CD14-positive monocyte (primary cell): ENCODE data around the gene IRAG1. TPM values are rescaled to one million over a fixed set of nuclear protein-coding genes. Genes with fewer than 3 reads are reported as not detected.

ENCODE experiments used
- DNase-seq, 3 donors: peaks; one replicate each; pipeline ENCODE4 v3.0.0-alpha.2; 2011 to 2022
- H2AFZ ChIP-seq: 2 replicates; pipeline ENCODE4 v1.6.0; 2012; ENCODE audit warnings: mild to moderate bottlenecking, low read depth, low read length, inconsistent platforms; ENCODE audit not compliant: insufficient read depth, poor library complexity, severe bottlenecking
- H3K27ac ChIP-seq, 2 donors: 1 replicate in 1 of 2; 2 replicates in 1 of 2; pipeline ENCODE4 v1.5.1; 2012 to 2013; ENCODE audit warnings: low read length in 2 of 2, control low read depth in 1 of 2, inconsistent platforms in 1 of 2, low read depth in 1 of 2, mild to moderate bottlenecking in 1 of 2
- H3K27me3 ChIP-seq, 2 donors: one replicate each; pipeline versions ENCODE4 v1.6.0 to v1.6.1; 2011 to 2013; ENCODE audit warnings: low read length in 2 of 2; ENCODE audit not compliant: control insufficient read depth in 2 of 2, insufficient read depth in 2 of 2
- H3K36me3 ChIP-seq, 2 donors: replicated peaks in 1 of 2; 1 replicate in 1 of 2; 2 replicates in 1 of 2; pipeline versions ENCODE4 v1.5.1 to v1.6.1; 2012 to 2013; ENCODE audit warnings: low read length in 2 of 2, control low read depth in 1 of 2, inconsistent platforms in 1 of 2, mild to moderate bottlenecking in 1 of 2; ENCODE audit not compliant: insufficient read depth in 2 of 2, control insufficient read depth in 1 of 2
- H3K4me1 ChIP-seq, 2 donors: 1 replicate in 1 of 2; 2 replicates in 1 of 2; pipeline versions ENCODE4 v1.5.1 to v1.6.1; 2012 to 2013; ENCODE audit warnings: low read length in 2 of 2, control low read depth in 1 of 2, inconsistent platforms in 1 of 2, mild to moderate bottlenecking in 1 of 2, moderate library complexity in 1 of 2; ENCODE audit not compliant: insufficient read depth in 2 of 2, control insufficient read depth in 1 of 2
- H3K4me2 ChIP-seq: replicated peaks from 2 replicates; pipeline ENCODE3; 2012; ENCODE audit warnings: low read length, moderate library complexity, mild to moderate bottlenecking; ENCODE audit not compliant: poor library complexity, severe bottlenecking; ENCODE audit errors: extremely low read depth
- H3K4me3 ChIP-seq, 3 experiments: fragments of 200-600 bp in 1 of 3; sonication (generic) in 1 of 3; replicated peaks in 1 of 3; 1 replicate in 2 of 3; 2 replicates in 1 of 3; pipeline ENCODE4 v1.5.1; 2011 to 2013; ENCODE audit warnings: low read length in 3 of 3, mild to moderate bottlenecking in 3 of 3, control low read depth in 2 of 3, low read depth in 2 of 3, inconsistent platforms in 1 of 3, moderate library complexity in 1 of 3
- H3K79me2 ChIP-seq: 2 replicates; pipeline ENCODE4 v1.6.0; 2012; ENCODE audit warnings: mild to moderate bottlenecking, control low read depth, inconsistent platforms, low read length, moderate library complexity; ENCODE audit not compliant: insufficient read depth
- H3K9ac ChIP-seq: 2 replicates; pipeline ENCODE4 v1.6.0; 2017; ENCODE audit warnings: low read length, mild to moderate bottlenecking; ENCODE audit not compliant: insufficient read depth, poor library complexity, severe bottlenecking
- H3K9me3 ChIP-seq, 2 donors: replicated peaks in 1 of 2; 1 replicate in 1 of 2; 2 replicates in 1 of 2; pipeline versions ENCODE4 v1.5.1 to v1.6.1; 2012 to 2013; ENCODE audit warnings: low read length in 2 of 2, control low read depth in 1 of 2; ENCODE audit not compliant: control insufficient read depth in 1 of 2, insufficient read depth in 1 of 2
- H4K20me1 ChIP-seq: 2 replicates; pipeline ENCODE4 v1.6.0; 2012; ENCODE audit warnings: mild to moderate bottlenecking, low read length, control low read depth, moderate library complexity; ENCODE audit not compliant: insufficient read depth
- H3K27ac Mint-ChIP-seq, 7 donors: one replicate each; pipeline ENCODE4 v1.8.0; 2020; ENCODE audit warnings: mild to moderate bottlenecking in 7 of 7, mixed read lengths in 7 of 7, moderate library complexity in 6 of 7, inconsistent platforms in 2 of 7
- H3K27me3 Mint-ChIP-seq, 3 donors: one replicate each; pipeline ENCODE4 v1.8.0; 2021 to 2022; ENCODE audit warnings: low read depth in 3 of 3, mild to moderate bottlenecking in 3 of 3, mixed read lengths in 3 of 3, moderate library complexity in 3 of 3, inconsistent platforms in 1 of 3
- H3K36me3 Mint-ChIP-seq, 2 donors: one replicate each; pipeline ENCODE4 v1.8.0; 2020; ENCODE audit warnings: mixed read lengths in 2 of 2, inconsistent platforms in 1 of 2, mild to moderate bottlenecking in 1 of 2
- H3K4me1 Mint-ChIP-seq: one replicate; pipeline ENCODE4 v1.8.0; 2020; ENCODE audit warnings: mild to moderate bottlenecking, mixed read lengths
- H3K4me3 Mint-ChIP-seq, 2 donors: one replicate each; pipeline ENCODE4 v1.8.0; 2020; ENCODE audit warnings: mild to moderate bottlenecking in 2 of 2, mixed read lengths in 2 of 2, moderate library complexity in 1 of 2
- H3K9me3 Mint-ChIP-seq, 7 donors: one replicate each; pipeline ENCODE4 v1.8.0; 2020 to 2022; ENCODE audit warnings: mixed read lengths in 7 of 7, mild to moderate bottlenecking in 6 of 7, moderate library complexity in 6 of 7, inconsistent platforms in 2 of 7
- CTCF ChIP-seq: fragments of 200-600 bp; IDR thresholded peaks from one replicate; pipeline ENCODE4 v1.8.0; 2022; ENCODE audit warnings: antibody characterized with exemption, mild to moderate bottlenecking
- WGBS: methylation state at CpG from one replicate; pipeline ENCODE4 v1.1.5; 2013; ENCODE audit warnings: missing lambda C conversion rate; ENCODE audit not compliant: insufficient coverage; 5-methylcytosine and 5-hydroxymethylcytosine counted together
- intact Hi-C, 2 donors: fragments of 100-400 bp; cut with micrococcal nuclease; formaldehyde crosslinking; loops; one replicate each; pipeline versions ENCODE4 v1.15.0 to v1.15.1; 2023
- polyA plus RNA-seq, 3 donors: library from polyadenylated mRNA; depleted of rRNA in 1 of 3; unstranded in 2 of 3; stranded (reverse) in 1 of 3; fragments of 300-500 nt in 2 of 3; fragments of >200 nt in 1 of 3; fragmentation: Illumina TruSeq in 2 of 3; gene quantifications; 1 replicate in 2 of 3; 2 replicates in 1 of 3; pipeline ENCODE4 v1.2.3, GENCODE V29; 2012 to 2021

The IRAG1 gene
- polyA plus RNA-seq, 3 donors, result 3.0 to 4.9 (median 3.3) TPM

- DNase-seq, result no peak
- WGBS, result 80% methylated on average over 6 of the region's 9 CpGs
- no peak for TF ChIP-seq CTCF
- Histone ChIP-seq H3K4me1 (peaks cover 6 to 7% of the 10 kb centered on the region in 2 donors), H4K20me1 (no peaks in the 10 kb centered on the region), H3K79me2 (no peaks in the 10 kb centered on the region), H3K9ac (no peak overlapping the region), H3K27ac (no peak overlapping the region), H3K9me3 (no peaks in the 10 kb centered on the region), H3K4me2 (no peak overlapping the region), H2AFZ (no peak overlapping the region), H3K27me3 (peaks cover 0 to 3% of the 10 kb centered on the region in 2 donors), H3K4me3 (no peak overlapping the region), H3K36me3 (no peaks in the 10 kb centered on the region)
- Mint-ChIP-seq H3K27ac (no peak overlapping the region), H3K4me1 (peaks cover 11% of the 10 kb centered on the region), H3K36me3 (no peaks in the 10 kb centered on the region), H3K27me3 (peaks cover 4 to 16% (median 6%) of the 10 kb centered on the region in 3 donors), H3K4me3 (no peak overlapping the region), H3K9me3 (peaks cover 0 to 12% (median 4%) of the 10 kb centered on the region in 7 donors)
- intact Hi-C loops, result no loop called here
Measured at GRCh38 chr11:10696468-10697322, 3.1 kb upstream of the IRAG1 start.

- no peak for TF ChIP-seq CTCF
- no peak overlapping the region for H2AFZ ChIP-seq
- no peak overlapping the region for H3K27ac Mint-ChIP-seq
Measured at GRCh38 chr11:10695833-10696232, 2.3 kb upstream of the IRAG1 start.

More at GRCh38 chr11:10695833-10696232, 2.3 kb upstream of the IRAG1 start:
- DNase-seq, result no peak
- H3K9me3 Mint-ChIP-seq, result peaks cover 0 to 12% (median 4%) of the 10 kb centered on the region in 7 donors
- peaks cover 4 to 18% (median 6%) of the 10 kb centered on the region in 3 donors for H3K27me3 Mint-ChIP-seq
- Histone ChIP-seq H3K9me3 (no peaks in the 10 kb centered on the region), H3K4me1 (peaks cover 6 to 7% of the 10 kb centered on the region in 2 donors), H3K27me3 (peaks cover 0 to 3% of the 10 kb centered on the region in 2 donors), H4K20me1 (no peaks in the 10 kb centered on the region), H3K4me3 (no peak overlapping the region), H3K9ac (no peak overlapping the region), H3K27ac (no peak overlapping the region), H3K36me3 (no peaks in the 10 kb centered on the region), H3K79me2 (no peaks in the 10 kb centered on the region), H3K4me2 (no peak overlapping the region)
- no peak overlapping the region for H3K4me3 Mint-ChIP-seq
- no peaks in the 10 kb centered on the region for H3K36me3 Mint-ChIP-seq
- H3K4me1 Mint-ChIP-seq, result peaks cover 11% of the 10 kb centered on the region
- no CpG with 5 or more reads among the region's 3 CpGs for WGBS
- intact Hi-C loops, result no loop called here
